ENCODE results near the gene INPP5K. TPM values are rescaled to one million over a fixed set of nuclear protein-coding genes. Genes with fewer than 3 reads are reported as not detected.
"Not testable (repeated sequence)": the region's sequence is repeated elsewhere in the genome, so short reads cannot be mapped to it uniquely, and the experiment has no call there.

The INPP5K gene
- total RNA-seq, 1 donor, result 58.2 TPM

DNA sequence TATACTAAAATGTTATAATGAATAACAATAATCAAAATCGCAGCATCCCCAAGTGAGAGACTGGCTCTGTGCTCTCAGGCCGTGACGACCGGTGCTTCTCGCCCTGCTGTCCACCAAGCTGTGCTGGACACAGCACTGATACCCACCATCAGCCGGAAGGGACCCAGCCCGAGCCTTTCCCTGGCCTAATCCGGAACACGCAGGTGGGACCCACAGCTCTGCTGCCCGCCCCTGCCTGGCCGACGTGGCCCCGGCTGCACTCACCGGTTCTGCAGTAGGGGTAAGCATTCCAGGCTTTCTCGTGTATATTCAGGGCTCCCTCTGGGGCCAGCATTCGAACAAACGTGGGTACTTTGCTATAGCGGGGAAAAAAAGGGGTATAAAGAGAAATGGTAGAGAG is 31.6 kb upstream of the INPP5K start:
- no peak for DNase-seq (ENCODE audit: low read depth in 2 of 3, low spot score in 2 of 3)

DNA sequence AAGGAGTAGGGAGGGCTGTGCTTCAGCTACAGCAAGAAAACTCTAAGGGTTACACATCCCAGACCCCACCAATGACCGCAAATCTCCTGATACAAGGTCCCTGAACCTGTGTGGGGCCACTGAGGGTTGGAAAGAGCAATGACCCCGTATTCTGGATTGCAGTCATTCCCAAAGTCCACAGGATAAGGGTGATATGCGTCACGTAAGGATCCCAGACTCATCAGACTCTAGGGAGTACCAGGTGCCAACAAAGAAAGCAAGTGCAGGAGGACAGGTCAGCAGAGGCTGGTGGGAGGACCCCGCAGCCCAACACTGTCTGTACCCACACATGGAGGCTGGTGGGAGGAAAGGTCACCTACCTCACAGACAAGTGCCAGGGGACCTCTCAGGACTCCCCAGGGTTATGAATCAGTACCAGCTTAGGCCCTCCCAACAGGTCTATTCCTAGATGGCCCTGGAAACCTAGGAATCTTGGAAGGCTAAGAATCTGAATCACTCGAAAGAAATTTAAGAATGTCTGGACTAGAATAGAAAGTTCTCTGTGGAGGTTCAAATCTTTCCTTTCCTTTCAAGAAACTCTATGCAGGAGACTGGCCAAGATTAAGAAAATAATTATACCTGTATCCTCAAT is 30.0 kb upstream of the INPP5K start:
- no peak for DNase-seq (ENCODE audit: low read depth in 2 of 3, low spot score in 2 of 3)

DNA sequence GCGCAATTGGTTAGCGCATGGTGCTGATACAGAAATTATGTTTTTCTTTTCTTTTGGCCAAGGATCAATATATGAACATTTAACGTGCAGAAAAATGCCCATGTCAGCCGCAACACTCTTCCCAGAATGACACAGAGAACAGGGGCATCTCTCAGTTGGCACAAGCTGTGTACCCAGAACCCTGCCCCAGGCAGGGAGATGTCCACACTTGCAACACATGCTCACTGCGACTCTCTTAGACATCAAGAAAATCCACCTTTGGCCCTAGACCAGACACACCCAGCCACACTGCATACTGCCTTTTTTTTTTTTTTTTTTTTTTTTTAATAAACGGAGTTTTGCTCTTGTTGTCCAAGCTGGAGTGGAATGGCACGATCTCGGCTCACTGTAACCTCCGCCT is 29.2 kb upstream of the INPP5K start:
- no peak for DNase-seq (ENCODE audit: low read depth in 2 of 3, low spot score in 2 of 3)

DNA sequence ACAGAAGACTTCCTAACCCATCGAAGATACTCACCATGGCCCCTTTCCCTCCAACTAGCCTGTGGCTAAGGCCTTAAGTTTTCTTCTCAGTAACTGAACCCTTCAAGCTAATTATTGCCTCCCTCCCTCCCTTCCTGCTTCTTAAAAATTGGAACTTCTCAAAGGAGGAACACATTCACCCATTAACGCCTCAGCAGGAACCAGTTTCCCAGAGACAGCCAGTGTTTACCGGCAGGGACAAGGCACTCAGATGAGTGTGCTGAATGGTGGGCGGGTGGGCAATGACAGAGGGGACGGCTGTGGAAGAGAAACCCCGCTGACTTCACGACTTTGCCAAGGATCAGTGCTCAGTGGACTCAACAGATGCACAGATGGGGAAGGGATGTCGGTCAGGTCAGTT is 25.9 kb upstream of the INPP5K start:
- DNase-seq (ENCODE audit: low read depth in 2 of 3, low spot score in 2 of 3), result no peak

DNA sequence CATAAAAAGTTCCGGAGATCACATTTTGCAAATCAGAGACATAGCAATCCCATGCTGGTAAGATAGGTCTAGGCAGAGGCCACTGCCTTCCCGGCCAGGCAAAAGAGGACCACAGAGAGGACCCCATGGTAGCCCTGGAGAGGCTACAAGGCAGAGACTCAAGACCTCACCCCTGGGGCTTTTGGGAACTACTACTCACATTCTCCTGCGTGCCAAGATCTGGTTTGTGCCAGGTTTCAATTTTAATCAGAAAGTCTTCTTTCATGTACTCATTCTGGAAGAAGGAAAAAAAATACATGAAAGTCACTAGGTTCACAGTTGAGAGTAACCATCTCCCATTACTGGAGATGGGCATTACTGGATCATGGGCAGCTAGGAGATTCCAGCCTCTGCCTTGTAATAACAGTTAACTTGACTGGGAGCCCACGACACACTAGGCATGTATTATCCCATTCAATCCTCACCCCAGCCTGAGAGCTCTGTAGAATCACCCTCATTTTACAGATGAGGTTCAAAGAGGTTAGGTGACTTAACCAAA is 25.0 kb upstream of the INPP5K start:
- DNase-seq (ENCODE audit: low read depth in 2 of 3, low spot score in 2 of 3), result no peak

DNA sequence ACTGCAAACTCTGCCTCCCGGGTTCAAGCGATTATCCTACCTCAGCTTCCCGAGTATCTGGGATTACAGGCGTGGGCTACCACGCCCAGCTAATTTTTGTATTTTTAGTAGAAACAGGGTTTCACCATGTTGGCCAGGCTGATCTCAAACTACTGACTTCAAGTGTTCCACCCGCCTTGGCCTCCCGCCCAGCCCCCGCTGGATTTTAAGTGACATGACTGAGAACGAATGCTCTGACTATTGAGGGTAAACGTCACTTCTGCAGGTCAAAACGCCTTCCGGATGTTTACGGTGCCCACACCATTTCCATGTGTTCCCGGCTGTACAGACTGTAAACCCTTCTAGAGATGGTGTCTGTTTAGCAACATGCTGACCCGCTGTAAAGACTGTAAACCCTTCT is 23.4 kb upstream of the INPP5K start:
- DNase-seq (ENCODE audit: low read depth in 2 of 3, low spot score in 2 of 3), result no peak

DNA sequence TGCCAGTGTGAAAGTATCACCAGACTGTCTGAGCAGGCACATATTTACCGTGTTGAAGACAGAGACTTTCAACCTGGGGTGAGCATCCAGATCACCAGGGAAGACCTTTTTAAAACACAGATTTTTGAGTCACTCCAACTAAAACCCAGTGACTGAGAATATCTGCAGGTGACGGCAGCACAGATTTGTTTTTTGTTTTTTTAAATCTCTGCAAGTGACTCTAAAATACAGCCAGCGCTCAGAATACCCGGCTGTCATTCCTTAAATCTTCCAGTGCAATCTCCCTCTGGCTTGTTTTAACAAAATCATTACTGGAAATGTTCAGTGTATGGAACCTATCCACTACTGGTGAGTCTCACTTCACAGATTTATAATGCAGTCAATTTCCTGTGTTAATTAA is 19.3 kb upstream of the INPP5K start:
- DNase-seq (ENCODE audit: low read depth in 2 of 3, low spot score in 2 of 3), result no peak

DNA sequence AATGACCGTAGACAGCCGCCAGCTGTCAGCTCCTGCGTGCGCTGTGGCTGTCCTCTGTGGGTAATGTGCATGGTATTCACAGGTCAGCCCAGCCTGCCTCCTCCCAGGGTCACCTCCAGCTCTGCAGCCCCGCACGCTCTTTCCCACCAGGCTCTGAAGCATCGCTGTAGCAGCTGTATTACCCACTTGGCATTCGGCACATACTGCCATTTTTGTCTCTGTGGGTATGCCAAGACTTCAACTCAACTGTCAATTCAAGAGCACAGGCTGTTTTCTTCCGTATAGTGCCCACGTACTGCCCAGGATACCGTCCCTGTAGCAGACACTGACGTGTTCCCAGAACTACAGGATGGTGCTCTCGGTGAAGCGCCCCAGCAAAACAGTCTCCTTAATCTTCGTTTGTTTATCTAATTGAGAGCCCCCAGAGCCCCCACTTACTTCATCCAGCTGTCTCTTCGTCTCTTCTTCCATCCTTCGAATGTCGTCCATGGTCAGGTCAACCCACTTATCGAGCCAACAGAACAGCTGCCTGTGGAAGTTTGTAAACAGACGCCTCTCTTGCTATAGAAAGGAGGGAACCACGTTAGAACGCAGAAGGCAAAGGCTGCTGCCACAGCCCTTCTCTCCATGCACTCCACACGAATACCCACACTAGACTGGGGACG is 17.4 kb upstream of the INPP5K start:
- DNase-seq (ENCODE audit: low read depth in 2 of 3, low spot score in 2 of 3), result no peak

DNA sequence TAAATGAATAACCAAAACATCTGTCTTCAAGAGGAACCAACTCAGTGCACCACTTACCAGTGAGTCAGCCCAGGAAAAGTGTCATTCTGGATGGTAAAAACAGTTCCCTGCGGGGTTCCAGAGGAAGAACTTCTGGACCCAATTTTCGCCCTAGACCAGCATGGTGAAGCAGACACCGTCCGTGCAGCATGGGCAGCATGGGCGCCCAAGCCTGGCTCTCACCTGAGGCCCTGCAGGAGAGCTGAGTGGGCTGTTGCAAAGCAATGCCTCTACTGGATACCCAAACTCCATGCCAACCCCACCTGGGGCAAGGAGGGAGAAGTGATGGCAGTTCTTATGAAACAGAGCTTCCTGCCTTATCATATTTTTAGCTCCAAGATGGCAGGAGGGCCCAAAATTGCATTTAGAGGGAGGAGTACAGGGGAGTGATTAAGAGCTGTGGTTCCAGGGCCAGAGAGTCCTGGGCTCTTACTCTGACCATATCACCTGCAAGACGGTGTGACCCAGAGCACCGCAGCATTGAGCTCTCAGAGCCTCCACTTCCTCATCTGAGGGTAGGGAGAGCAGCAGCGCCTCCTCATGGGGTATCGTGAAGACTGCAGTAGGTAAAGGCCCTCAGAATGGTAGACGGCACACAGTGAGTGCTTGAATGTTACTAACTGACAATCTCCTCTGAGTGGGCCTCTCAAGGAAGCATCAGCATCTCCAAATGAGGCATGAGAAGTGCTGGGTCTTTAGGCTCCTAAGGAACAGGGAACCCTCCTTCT is 16.6 kb upstream of the INPP5K start:
- peak in 2 of 3 donors; percentile 41 to 70 for DNase-seq (ENCODE audit: low read depth in 2 of 3, low spot score in 2 of 3)

DNA sequence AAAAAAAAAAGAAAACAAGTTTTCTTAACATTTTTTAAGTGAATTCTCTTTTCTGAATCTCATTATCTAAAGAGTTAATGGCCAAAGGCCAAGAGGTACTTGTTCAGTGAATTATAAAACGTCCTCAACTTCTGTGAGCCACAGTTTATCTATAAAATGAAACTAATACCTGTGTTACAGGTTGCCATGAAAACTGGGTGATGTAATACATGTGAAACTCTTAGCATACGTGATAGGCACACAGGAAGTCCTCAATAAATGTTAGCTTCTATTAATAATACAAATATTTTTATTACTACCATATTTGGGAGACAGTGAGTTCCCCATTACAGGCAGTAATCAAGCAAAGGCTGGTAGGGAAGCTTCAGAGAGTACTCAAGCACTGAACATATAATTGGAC is 13.5 kb upstream of the INPP5K start:
- no peak for DNase-seq (ENCODE audit: low read depth in 2 of 3, low spot score in 2 of 3)

DNA sequence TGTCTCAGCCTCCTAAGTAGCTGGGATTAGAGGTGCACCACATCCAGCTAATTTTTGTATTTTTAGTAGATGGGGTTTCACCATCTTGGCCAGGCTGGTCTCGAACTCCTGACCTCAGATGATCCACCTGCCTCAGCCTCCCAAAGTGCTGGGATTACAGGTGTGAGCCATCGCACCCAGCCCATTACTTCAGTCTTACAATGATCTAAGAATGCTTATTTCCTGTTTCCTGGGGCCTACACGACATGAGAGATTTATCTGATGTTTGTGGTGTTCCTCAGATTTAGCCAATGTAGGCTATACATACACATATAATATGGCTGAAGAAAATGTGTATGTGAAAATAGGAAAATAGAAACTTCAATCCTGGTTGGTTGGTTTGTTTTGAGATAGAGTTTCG is 10.5 kb upstream of the INPP5K start:
- not testable (repeated sequence) for DNase-seq (ENCODE audit: low read depth in 2 of 3, low spot score in 2 of 3)

DNA sequence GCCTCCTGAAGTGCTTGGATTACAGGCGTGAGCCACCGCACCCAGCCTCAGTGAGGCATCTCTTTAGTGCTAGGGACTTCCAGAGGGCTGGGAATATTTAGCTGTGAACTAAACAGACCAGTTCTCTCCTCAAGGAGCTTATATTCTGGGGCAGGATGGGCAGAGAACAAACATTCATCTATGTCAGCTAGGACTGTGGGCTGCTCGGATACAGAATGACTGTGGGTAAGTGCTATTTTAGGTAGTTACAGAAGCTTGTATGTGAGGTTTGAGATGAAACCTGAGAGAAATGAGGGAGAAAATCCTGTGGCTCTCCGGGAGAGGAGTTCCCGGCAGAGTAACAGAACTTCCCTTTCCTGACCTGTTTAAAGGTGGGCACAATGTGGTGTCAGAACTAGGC is 6.2 kb upstream of the INPP5K start:
- DNase-seq (ENCODE audit: low read depth in 2 of 3, low spot score in 2 of 3), result no peak

DNA sequence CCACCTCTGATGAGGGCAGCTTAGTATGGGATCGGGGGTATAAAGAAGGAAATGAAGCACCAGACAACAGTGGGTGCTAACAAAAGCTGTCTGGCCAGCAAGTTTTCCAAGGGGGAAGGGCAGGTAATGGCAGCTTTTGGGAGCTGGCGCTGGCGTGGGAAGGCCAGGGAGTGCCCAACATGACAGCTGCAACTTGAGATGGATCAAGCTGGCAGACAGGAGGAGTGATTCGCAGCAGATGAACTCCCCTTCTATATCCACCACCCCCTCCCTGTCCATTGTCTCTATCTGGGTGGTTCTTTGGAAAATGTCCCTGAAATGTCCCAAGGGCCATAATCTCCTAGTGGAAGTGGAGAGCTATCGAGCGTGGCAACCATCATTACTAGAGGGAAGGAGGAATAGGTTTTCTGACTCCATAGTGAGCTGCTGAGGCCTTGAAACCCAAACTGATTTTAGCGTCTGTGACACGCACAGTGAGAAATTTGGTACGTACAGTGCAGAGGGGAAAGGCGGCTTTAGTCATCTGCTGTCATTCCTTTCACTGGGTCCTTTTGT is 4.8 kb upstream of the INPP5K start:
- no peak for DNase-seq (ENCODE audit: low read depth in 2 of 3, low spot score in 2 of 3)

DNA sequence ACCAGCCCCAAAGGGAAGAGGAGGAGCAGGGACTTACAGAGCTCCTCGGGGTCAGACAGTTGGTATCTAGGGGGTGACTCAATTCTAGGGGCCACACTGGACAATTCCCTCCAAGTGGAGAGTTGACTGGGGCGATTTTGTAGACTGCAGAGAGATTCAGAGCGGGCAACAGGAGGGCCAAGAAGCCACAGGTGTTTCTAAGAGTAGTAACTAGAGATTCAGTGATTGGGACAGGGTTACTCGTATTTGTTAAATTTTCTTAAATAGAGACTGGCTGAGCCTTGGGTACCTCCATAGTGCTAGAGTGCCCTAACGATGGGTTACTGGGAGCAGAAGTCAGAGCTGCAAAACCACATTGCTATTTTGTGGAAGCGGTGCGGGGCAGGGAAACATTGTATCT is 3.3 kb upstream of the INPP5K start:
- DNase-seq (ENCODE audit: low read depth in 2 of 3, low spot score in 2 of 3), result no peak

DNA sequence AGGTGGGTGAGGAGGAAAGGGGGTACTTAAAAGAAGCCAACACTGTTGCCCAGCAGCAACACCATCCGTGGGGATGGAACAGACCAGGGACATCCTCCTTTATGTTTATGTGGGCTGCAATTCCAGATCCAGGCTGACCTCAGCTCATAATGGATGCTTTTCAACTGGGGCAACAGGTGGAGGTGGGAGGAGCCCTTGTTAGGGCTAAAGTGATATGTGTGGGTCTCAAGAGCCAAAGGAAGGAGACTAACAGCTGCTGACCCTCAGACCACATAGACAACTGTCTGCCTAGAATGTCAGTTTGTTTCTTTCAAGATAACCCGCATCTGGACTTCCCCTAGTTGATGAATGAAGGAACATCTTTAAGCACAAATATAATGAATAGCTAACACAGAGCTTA is 2.0 kb upstream of the INPP5K start:
- no peak for DNase-seq (ENCODE audit: low read depth in 2 of 3, low spot score in 2 of 3)

DNA sequence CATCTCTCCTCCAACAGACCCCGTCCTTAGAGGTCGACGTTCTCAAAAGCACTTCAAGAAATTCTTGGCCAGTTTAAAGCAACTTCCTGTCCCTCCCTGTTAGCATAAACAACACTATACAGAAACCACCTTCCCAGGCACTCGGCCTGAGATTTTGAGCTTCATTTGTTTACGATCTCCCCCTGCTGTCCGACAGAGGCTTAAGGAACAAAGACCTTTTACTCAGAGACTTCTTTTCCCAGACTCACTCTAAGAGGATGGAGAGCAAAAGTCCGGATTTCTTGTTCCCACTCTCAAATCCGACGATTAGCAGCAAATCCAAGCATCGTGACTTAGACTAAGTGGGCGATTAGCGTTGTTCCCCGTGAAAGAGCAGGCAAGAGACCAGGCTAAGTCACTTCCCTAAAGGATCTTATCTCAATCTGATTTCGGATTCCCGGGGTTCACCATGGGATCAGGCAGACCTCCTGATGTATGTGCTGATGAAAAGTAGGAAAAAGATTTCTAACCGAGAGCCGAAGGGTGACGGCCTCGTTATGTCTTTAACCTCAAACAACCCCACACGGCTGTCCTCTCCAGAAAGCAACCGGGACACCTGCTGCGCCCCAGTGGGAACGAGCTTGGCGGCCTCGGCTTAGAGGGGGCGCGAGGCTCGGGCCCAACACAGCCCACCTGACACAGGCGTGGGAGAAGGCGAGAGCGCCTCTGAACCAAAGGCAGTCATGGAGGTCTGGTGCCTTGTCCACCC is 598 bp downstream of the INPP5K start:
- peak in 2 of 3 donors; percentile 76 to 82 for DNase-seq (ENCODE audit: low read depth in 2 of 3, low spot score in 2 of 3)

DNA sequence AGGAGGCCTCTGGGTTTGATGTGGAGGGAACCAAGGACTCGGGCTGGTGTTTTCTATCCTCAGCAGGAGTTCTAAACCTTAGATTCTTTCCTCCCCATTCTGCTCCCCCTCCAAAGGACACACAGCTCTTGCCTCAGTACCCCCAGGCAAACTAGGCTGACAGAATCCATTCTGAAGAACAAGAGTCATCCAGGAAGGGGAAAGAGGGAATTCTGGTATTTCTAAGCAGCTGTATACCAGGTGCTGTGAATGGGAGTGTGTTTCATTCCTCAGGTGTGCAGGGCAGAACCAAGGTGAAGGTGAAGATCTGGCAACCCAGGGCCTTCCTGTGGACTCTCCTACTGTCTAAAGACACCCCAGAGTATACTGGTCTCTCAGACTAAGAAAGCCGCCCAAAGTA is 4.1 kb downstream of the INPP5K start:
- DNase-seq (ENCODE audit: low read depth in 2 of 3, low spot score in 2 of 3), result no peak

DNA sequence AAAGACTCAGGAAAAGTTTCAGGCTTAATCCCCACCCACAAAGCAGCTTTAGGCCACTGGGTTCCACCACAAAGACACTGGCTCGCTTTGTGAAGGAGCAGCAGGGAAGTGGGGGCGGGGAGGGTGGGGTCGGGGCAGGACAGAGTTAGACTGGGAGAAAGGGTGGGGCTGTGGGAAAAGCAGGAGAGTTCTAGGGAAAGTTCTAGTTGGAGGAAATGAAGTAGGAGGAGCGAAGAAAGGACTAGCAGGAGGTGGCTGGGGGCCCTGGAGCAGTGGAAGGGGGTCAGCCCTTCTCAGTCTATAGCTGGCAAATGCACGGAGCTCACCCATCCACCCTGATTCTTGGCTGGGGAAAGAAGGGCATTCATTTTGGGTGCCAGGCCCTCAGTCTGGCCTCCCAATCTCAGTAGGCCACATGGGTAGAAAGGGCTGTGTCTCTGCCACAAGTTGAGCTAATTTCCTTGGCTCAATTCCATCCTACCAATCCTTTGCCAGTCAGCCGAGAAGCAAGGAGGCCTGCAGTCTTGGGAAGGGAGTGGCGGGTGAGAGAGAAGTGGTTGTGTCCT is 4.6 kb downstream of the INPP5K start:
- no peak for DNase-seq (ENCODE audit: low read depth in 2 of 3, low spot score in 2 of 3)

DNA sequence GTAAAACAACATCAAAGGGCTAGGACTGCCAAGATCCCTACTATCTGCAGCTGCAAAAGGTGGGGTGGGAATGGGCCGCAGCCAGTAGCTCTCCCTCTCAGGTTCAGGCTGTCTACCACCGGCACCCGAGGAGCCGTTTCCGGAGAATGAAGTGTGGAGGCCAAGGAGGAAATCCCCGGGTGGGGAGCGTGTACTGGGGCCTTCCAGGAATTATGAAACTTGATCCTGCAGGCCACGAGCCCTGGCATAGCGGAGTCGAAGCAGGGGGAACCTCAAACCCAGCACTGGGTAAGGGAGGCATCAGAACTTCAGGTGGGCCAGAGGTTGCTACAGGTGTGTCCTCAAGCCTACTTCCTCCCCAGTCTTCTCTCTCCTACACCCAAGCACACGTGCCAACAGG is 5.1 kb downstream of the INPP5K start:
- DNase-seq (ENCODE audit: low read depth in 2 of 3, low spot score in 2 of 3), result no peak

DNA sequence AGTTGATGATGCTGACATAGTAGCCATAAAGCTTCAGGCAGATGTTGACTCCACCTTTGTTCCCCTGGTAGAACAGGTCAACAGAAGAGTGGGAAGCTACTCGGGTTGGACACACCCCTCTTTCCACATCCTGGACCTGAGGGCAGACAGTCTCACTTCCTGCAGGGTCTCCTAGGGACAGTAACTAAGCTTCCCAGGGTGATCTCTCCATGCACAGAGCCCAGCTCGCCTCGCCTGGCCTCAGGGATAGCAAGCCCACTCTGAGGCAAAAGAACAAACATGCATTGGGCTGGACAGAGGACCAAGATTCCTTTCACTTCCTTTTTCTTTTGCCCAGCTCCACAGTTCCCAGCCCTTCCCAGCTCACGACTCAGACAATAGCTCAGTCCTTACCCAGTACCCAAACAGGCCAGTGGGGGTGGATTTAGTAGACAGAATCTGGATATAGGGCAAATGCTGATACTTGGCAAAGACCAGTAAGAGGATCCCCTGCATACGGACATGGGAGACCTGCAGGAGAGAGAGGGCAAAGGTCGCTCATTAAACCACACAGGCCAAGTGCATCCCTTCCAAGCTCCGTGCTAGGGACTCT is 7.0 kb downstream of the INPP5K start:
- DNase-seq (ENCODE audit: low read depth in 2 of 3, low spot score in 2 of 3), result no peak

Data from hematopoietic multipotent progenitor cell (in vitro differentiated cells).